GM13976 (cell line): ENCODE measurements around the gene F5.
A peak's percentile ranks its signal among the peaks of the same experiment; 100 is the strongest.

Source experiments
- DNase-seq: peaks from one replicate; pipeline ENCODE4 v3.0.0; 2012; ENCODE audit warnings: low spot score
- CTCF ChIP-seq: IDR thresholded peaks from 2 replicates; pipeline ENCODE4 v1.5.1; 2012; ENCODE audit warnings: borderline replicate concordance, mild to moderate bottlenecking; ENCODE audit not compliant: insufficient read depth; ENCODE audit errors: extremely low read depth, missing control alignments, control extremely low read depth
- in situ Hi-C: fragments of 300-500 bp; cut with MboI; formaldehyde crosslinking; loops from one replicate; pipeline ENCODE4 v1.12.0; 2022; ENCODE audit warnings: low sequenced_read_pairs, mixed read lengths, inconsistent platforms; ENCODE audit not compliant: unreplicated experiment

F5 gene

DNA sequence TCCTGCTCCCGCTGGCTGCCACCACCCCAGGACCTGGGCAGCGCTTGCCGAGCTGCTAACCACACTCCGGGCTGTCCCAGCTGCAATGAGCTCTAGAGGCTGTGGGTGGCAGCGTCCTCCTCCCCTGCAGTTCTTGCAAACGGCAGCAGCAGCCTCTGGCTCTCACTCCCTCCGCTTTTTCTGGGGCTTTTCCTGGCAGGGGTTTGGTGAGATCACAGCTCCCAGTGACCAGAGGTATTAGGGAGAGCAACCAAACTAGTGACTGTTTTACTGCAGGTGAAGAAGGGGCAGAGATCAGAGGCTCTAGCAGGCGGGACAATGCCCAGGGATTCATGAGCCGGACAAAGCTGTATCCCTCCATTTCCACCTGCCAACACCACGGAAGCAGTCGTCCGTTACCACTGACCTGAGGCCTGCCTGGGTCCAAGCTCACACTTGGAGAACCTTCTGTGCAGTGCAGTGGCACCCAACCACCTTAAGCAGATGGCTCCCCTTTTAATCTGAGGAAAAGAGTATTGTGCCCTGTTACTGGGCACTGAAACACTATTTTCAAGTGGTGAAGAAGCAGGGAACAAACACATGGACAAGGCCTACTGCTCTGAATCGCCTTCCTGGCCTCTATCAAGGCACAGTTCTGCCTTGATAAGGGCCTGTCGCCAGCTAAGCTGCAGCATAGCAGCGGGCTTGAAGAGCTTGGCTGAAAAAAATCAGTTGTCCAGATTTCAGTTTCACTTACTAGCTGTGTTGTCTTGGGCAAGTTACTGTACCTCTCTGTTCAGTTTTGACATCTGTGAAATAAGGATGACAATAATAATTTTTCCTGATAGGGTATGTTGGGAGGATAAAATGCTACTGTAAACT lies at the start of gene F5:
F5 (minus strand) TSS at position 87 of the 861 bp plus-strand sequence. CDS start 95 bp downstream, outside the sequence.
- in situ Hi-C loops, result no loop called here
- TF ChIP-seq CTCF, result peak; percentile 56
- peak; percentile 64 for DNase-seq

- no peak for TF ChIP-seq CTCF
- no peak for DNase-seq
- in situ Hi-C loops, result no loop called here
Measured at GRCh38 chr1:169634877-169635276, 48.6 kb upstream of the F5 start.

DNA sequence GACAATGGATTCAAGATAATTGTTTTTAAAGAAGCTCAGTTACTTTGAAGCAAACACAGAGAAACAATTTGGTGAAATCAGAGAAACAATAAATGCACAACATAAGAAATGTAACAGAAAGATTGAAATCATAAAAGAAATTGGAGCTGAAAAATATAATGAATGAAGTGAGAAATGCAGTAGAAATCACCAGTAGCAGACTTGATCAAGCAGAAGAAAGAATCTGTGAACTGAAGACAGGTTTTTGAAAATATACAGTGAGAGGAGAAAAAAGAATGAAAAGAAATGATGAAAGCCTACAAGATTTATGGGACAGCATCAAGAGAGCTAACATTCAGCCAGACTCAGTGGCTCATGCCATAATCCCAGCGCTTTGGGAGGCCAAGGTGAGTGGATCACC lies 47.9 kb upstream of the F5 start:
- in situ Hi-C loops, result no loop called here
- no peak for TF ChIP-seq CTCF
- DNase-seq, result no peak

DNA sequence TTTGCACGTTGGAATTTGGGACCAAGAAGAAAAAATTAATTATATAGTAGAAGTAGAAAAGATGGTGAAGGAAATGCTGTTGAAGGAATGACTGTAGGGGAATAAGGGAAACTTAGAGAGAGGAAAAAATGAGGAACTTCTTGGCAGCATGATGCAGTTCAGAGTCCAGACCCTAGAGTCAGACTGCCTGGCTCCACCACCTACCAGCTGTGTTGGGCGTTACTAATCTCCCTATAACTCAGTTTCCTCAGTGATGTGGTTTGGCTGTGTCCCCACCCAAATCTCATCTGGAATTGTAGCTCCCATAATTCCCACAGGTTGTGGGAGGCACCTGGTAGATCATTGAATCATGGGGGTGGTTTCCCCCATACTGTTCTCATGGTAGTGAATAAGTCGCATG lies 45.0 kb upstream of the F5 start:
- TF ChIP-seq CTCF, result no peak
- in situ Hi-C loops, result no loop called here
- DNase-seq, result no peak

DNA sequence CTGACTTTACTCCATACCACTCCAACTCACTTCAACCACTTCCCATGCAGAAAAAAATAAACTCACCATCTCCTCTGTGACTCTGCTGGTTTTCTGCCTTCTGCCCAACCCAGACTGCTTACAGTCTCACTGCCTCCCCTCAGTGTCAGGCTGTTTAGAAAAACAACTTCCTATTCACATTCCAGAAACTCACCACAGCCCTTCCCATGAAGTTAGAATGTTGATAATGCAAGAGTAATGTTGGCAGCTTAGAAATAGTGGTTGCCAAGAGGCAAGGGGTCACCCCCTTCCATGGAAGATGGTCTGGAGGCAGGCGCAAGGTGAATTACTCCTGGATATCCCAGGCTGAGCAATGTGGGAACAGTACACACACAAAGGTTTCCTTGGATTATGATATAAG lies 43.7 kb upstream of the F5 start, which contains the start of gene SELP:
SELP (minus strand) TSS at position 119 of the 400 bp plus-strand sequence; CDS start at position 69, 50 bp downstream.
- no peak for DNase-seq
- TF ChIP-seq CTCF, result no peak
- in situ Hi-C loops, result no loop called here

- no peak for TF ChIP-seq CTCF
- in situ Hi-C loops, result no loop called here
- DNase-seq, result no peak
Measured at GRCh38 chr1:169624912-169625311, 38.6 kb upstream of the F5 start.
